GM12878 (cell line): ENCODE data around the gene PCDHB12.
"Not testable (repeated sequence)": the region's sequence is repeated elsewhere in the genome, so short reads cannot be mapped to it uniquely, and the experiment has no call there.

ENCODE experiments used
- EZH2 ChIP-seq: IDR thresholded peaks from 2 replicates; pipeline ENCODE4 v1.6.1; 2012; ENCODE audit warnings: low read depth, mild to moderate bottlenecking, control low read depth, inconsistent platforms, low read length, borderline replicate concordance; ENCODE audit not compliant: control insufficient read depth
- NFYB ChIP-seq: IDR thresholded peaks from 2 replicates; pipeline ENCODE4 v1.6.1; 2011; ENCODE audit warnings: low read depth, mild to moderate bottlenecking, low read length, improper control_type of control experiment, moderate library complexity; ENCODE audit not compliant: insufficient read depth
- POLR2A ChIP-seq: IDR thresholded peaks from 2 replicates; pipeline ENCODE4 v1.6.1; 2011; ENCODE audit warnings: low read depth, mild to moderate bottlenecking, low read length
- POLR2AphosphoS5 ChIP-seq: IDR thresholded peaks from 2 replicates; pipeline ENCODE4 v1.6.1; 2011; ENCODE audit warnings: mild to moderate bottlenecking, low read length, inconsistent platforms
- SRF ChIP-seq, 2 experiments: IDR thresholded peaks; 2 replicates each; pipeline ENCODE4 v1.6.1; 2011; ENCODE audit warnings: low read depth in 2 of 2, low read length in 2 of 2, mild to moderate bottlenecking in 1 of 2, moderate library complexity in 1 of 2
- TF ChIP-seq, protein P1 (sequence below), 3 experiments: IDR thresholded peaks in 2 of 3; conservative IDR thresholded peaks in 1 of 3; 2 replicates each; pipeline ENCODE4 v1.5.1; 2011; ENCODE audit warnings: low read depth in 3 of 3, low read length in 3 of 3, mild to moderate bottlenecking in 3 of 3, control low read depth in 2 of 3, moderate library complexity in 2 of 3, inconsistent platforms in 1 of 3, mixed read lengths in 1 of 3; ENCODE audit not compliant: control insufficient read depth in 2 of 3, insufficient read depth in 1 of 3; ENCODE audit errors: extremely low read depth in 1 of 3
- TF ChIP-seq, protein P2 (sequence below): fragments of 450-650 bp; IDR thresholded peaks from 2 replicates; pipeline ENCODE4 v1.6.1; 2017; ENCODE audit warnings: mild to moderate bottlenecking

- not testable (repeated sequence) for TF ChIP-seq SRF (IDR thresholded peaks at IDR 0.05; ENCODE audit: low read depth in 2 of 2, low read length in 2 of 2); POLR2AphosphoS5; EZH2; POLR2A; NFYB
- TF ChIP-seq, protein P1, sequence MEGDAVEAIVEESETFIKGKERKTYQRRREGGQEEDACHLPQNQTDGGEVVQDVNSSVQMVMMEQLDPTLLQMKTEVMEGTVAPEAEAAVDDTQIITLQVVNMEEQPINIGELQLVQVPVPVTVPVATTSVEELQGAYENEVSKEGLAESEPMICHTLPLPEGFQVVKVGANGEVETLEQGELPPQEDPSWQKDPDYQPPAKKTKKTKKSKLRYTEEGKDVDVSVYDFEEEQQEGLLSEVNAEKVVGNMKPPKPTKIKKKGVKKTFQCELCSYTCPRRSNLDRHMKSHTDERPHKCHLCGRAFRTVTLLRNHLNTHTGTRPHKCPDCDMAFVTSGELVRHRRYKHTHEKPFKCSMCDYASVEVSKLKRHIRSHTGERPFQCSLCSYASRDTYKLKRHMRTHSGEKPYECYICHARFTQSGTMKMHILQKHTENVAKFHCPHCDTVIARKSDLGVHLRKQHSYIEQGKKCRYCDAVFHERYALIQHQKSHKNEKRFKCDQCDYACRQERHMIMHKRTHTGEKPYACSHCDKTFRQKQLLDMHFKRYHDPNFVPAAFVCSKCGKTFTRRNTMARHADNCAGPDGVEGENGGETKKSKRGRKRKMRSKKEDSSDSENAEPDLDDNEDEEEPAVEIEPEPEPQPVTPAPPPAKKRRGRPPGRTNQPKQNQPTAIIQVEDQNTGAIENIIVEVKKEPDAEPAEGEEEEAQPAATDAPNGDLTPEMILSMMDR (IDR thresholded peaks at IDR 0.05 in 2 of 3, conservative IDR thresholded peaks at IDR 0.05 in 1 of 3; ENCODE audit: control insufficient read depth in 2 of 3, extremely low read depth in 1 of 3, insufficient read depth in 1 of 3, low read depth in 3 of 3, low read length in 3 of 3): not testable (repeated sequence)
- TF ChIP-seq, protein P2, sequence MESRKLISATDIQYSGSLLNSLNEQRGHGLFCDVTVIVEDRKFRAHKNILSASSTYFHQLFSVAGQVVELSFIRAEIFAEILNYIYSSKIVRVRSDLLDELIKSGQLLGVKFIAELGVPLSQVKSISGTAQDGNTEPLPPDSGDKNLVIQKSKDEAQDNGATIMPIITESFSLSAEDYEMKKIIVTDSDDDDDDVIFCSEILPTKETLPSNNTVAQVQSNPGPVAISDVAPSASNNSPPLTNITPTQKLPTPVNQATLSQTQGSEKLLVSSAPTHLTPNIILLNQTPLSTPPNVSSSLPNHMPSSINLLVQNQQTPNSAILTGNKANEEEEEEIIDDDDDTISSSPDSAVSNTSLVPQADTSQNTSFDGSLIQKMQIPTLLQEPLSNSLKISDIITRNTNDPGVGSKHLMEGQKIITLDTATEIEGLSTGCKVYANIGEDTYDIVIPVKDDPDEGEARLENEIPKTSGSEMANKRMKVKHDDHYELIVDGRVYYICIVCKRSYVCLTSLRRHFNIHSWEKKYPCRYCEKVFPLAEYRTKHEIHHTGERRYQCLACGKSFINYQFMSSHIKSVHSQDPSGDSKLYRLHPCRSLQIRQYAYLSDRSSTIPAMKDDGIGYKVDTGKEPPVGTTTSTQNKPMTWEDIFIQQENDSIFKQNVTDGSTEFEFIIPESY: not testable (repeated sequence)
These were observed 30.8 kb upstream of the PCDHB12 start, which contains the start of gene PCDHB8 for GRCh38 chr5:141177577-141178191.
